Measurements from ENCODE around the gene ALDH3A2. TPM values are rescaled to one million over a fixed set of nuclear protein-coding genes. Genes with fewer than 3 reads are reported as not detected.

Gene ALDH3A2
- total and polyA plus RNA-seq, 2 experiments from 2014 or later = 36.2 to 41.9 TPM

GRCh38 chr17:19641687-19642372 is 6.7 kb upstream of the ALDH3A2 start:
- H3K79me2 ChIP-seq (ENCODE audit: insufficient read depth) = no peaks in the 10 kb centered on the region
- H4K20me1 ChIP-seq (ENCODE audit: insufficient read depth) = no peaks in the 10 kb centered on the region
- H3K4me2 ChIP-seq (ENCODE audit: unreplicated experiment) = no peak overlapping the region
- no peaks in the 10 kb centered on the region for H3K36me3 ChIP-seq (ENCODE audit: low read depth)
- no peak for DNase-seq
- 82 to 84% methylated on average over 4 of the region's 4 CpGs for WGBS, 2 experiments (ENCODE audit: low coverage in 1 of 2, low lambda C conversion rate in 2 of 2, missing lambda C conversion rate in 2 of 2)
- H2AFZ ChIP-seq = no peak overlapping the region
- no peak overlapping the region for H3K27ac ChIP-seq
- no peak overlapping the region for H3K4me3 ChIP-seq
- in situ Hi-C loops (cut with MboI) = no loop called here
- H3K9me3 ChIP-seq (ENCODE audit: low read depth) = no peaks in the 10 kb centered on the region
- H3K4me1 ChIP-seq (ENCODE audit: insufficient read depth) = peaks cover 5% of the 10 kb centered on the region
- TF ChIP-seq EZH2phosphoT487 (IDR thresholded peaks at IDR 0.05; ENCODE audit: insufficient read depth, low read depth) (no peak), EZH2 (IDR thresholded peaks at IDR 0.05; ENCODE audit: insufficient read depth, poor library complexity, severe bottlenecking) (no peak)
- peaks cover 5% of the 10 kb centered on the region; the same call in 1 of the 2 replicates for H3F3A ChIP-seq (ENCODE audit: insufficient read depth)
- no peaks in the 10 kb centered on the region for H3K9me2 ChIP-seq (ENCODE audit: insufficient read depth)
- no peaks in the 10 kb centered on the region for H3K27me3 ChIP-seq (replicated peaks; ENCODE audit: insufficient read depth)
- no peak overlapping the region for H3K9ac ChIP-seq

GRCh38 chr17:19642373-19642893 is 6.1 kb upstream of the ALDH3A2 start:
- H3K4me3 ChIP-seq = no peak overlapping the region
- H3K9me3 ChIP-seq (ENCODE audit: low read depth) = no peaks in the 10 kb centered on the region
- H3K27ac ChIP-seq = no peak overlapping the region
- WGBS, 2 experiments (ENCODE audit: low coverage in 1 of 2, low lambda C conversion rate in 2 of 2, missing lambda C conversion rate in 2 of 2) = 64 to 71% methylated on average over 5 of the region's 5 CpGs
- no peaks in the 10 kb centered on the region for H3K79me2 ChIP-seq (ENCODE audit: insufficient read depth)
- H3K27me3 ChIP-seq (replicated peaks; ENCODE audit: insufficient read depth) = no peaks in the 10 kb centered on the region
- H4K20me1 ChIP-seq (ENCODE audit: insufficient read depth) = no peaks in the 10 kb centered on the region
- in situ Hi-C loops (cut with MboI) = no loop called here
- TF ChIP-seq EZH2 (IDR thresholded peaks at IDR 0.05; ENCODE audit: insufficient read depth, poor library complexity, severe bottlenecking) (no peak), EZH2phosphoT487 (IDR thresholded peaks at IDR 0.05; ENCODE audit: insufficient read depth, low read depth) (no peak)
- H2AFZ ChIP-seq = no peak overlapping the region
- no peak overlapping the region for H3K4me2 ChIP-seq (ENCODE audit: unreplicated experiment)
- H3K9me2 ChIP-seq (ENCODE audit: insufficient read depth) = no peaks in the 10 kb centered on the region
- H3K9ac ChIP-seq = no peak overlapping the region
- no peaks in the 10 kb centered on the region for H3K36me3 ChIP-seq (ENCODE audit: low read depth)
- peaks cover 10% of the 10 kb centered on the region; the same call in 1 of the 2 replicates for H3F3A ChIP-seq (ENCODE audit: insufficient read depth)
- DNase-seq = no peak
- peaks cover 11% of the 10 kb centered on the region for H3K4me1 ChIP-seq (ENCODE audit: insufficient read depth)

- Histone ChIP-seq H3K79me2 (ENCODE audit: insufficient read depth) (peaks cover 7% of the 10 kb centered on the region), H3K9me2 (ENCODE audit: insufficient read depth) (no peaks in the 10 kb centered on the region), H3K9me3 (ENCODE audit: low read depth) (no peaks in the 10 kb centered on the region), H4K20me1 (ENCODE audit: insufficient read depth) (no peaks in the 10 kb centered on the region), H2AFZ (no peak overlapping the region), H3K36me3 (ENCODE audit: low read depth) (no peaks in the 10 kb centered on the region), H3K4me2 (ENCODE audit: unreplicated experiment) (no peak overlapping the region), H3K4me3 (no peak overlapping the region), H3K27ac (no peak overlapping the region), H3K9ac (no peak overlapping the region), H3F3A (ENCODE audit: insufficient read depth) (peaks cover 21% of the 10 kb centered on the region), H3K4me1 (ENCODE audit: insufficient read depth) (peaks cover 21% of the 10 kb centered on the region), H3K27me3 (replicated peaks; ENCODE audit: insufficient read depth) (no peaks in the 10 kb centered on the region)
- in situ Hi-C loops (cut with MboI) = no loop called here
- TF ChIP-seq EZH2 (IDR thresholded peaks at IDR 0.05; ENCODE audit: insufficient read depth, poor library complexity, severe bottlenecking) = no peak
- no peak for TF ChIP-seq EZH2phosphoT487 (IDR thresholded peaks at IDR 0.05; ENCODE audit: insufficient read depth, low read depth)
- WGBS, 2 experiments (ENCODE audit: low coverage in 1 of 2, low lambda C conversion rate in 2 of 2, missing lambda C conversion rate in 2 of 2) = 81% methylated on average over 5 of the region's 5 CpGs
- peak; percentile 18 for DNase-seq
Measured at GRCh38 chr17:19644493-19645210, 3.9 kb upstream of the ALDH3A2 start.

- TF ChIP-seq EZH2 (IDR thresholded peaks at IDR 0.05; ENCODE audit: insufficient read depth, poor library complexity, severe bottlenecking) (no peak), EZH2phosphoT487 (IDR thresholded peaks at IDR 0.05; ENCODE audit: insufficient read depth, low read depth) (no peak)
- WGBS, 2 experiments (ENCODE audit: low coverage in 1 of 2, low lambda C conversion rate in 2 of 2, missing lambda C conversion rate in 2 of 2) = 50 to 51% methylated on average over 4 of the region's 4 CpGs
- Histone ChIP-seq H3F3A (ENCODE audit: insufficient read depth) (peaks cover 24% of the 10 kb centered on the region), H3K4me2 (ENCODE audit: unreplicated experiment) (no peak overlapping the region), H3K9me2 (ENCODE audit: insufficient read depth) (no peaks in the 10 kb centered on the region), H3K79me2 (ENCODE audit: insufficient read depth) (peaks cover 13% of the 10 kb centered on the region), H3K9me3 (ENCODE audit: low read depth) (no peaks in the 10 kb centered on the region), H3K36me3 (ENCODE audit: low read depth) (no peaks in the 10 kb centered on the region), H4K20me1 (ENCODE audit: insufficient read depth) (no peaks in the 10 kb centered on the region), H3K4me1 (ENCODE audit: insufficient read depth) (peaks cover 32% of the 10 kb centered on the region), H2AFZ (no peak overlapping the region), H3K9ac (no peak overlapping the region), H3K27me3 (replicated peaks; ENCODE audit: insufficient read depth) (no peaks in the 10 kb centered on the region), H3K4me3 (no peak overlapping the region), H3K27ac (no peak overlapping the region)
- in situ Hi-C loops (cut with MboI) = no loop called here
- peak; percentile 28 for DNase-seq
Measured at GRCh38 chr17:19645734-19646201, 2.8 kb upstream of the ALDH3A2 start.

Measured in GM23248 (cell line).